Mucosa of descending colon (tissue), 3 donors: ENCODE data around the gene ATG10. TPM values are rescaled to one million over a fixed set of nuclear protein-coding genes. Genes with fewer than 3 reads are reported as not detected.

Experiments
- ATAC-seq: fragments of 200-7000 bp; cut with Tn5 transposase; one replicate; pipeline ENCODE4 v1.9.1; 2020; ENCODE audit warnings: mild to moderate bottlenecking, moderate library complexity
- DNase-seq, 3 donors: peaks; one replicate each; pipeline ENCODE4 v3.0.0-alpha.2; 2020
- H3K36me3 ChIP-seq: fragments of 200-600 bp; one replicate; pipeline ENCODE4 v1.8.0; 2021; ENCODE audit warnings: low read depth, mild to moderate bottlenecking
- H3K4me1 ChIP-seq: fragments of 200-600 bp; one replicate; pipeline ENCODE4 v1.8.0; 2021; ENCODE audit warnings: low read depth, mild to moderate bottlenecking
- H3K4me3 ChIP-seq: fragments of 200-600 bp; one replicate; pipeline ENCODE4 v1.8.0; 2021; ENCODE audit warnings: mild to moderate bottlenecking
- H3K9me3 ChIP-seq: fragments of 200-600 bp; one replicate; pipeline ENCODE4 v1.8.0; 2021; ENCODE audit warnings: mild to moderate bottlenecking
- CTCF ChIP-seq: fragments of 200-600 bp; IDR thresholded peaks from one replicate; pipeline ENCODE4 v1.8.0; 2022; ENCODE audit warnings: antibody characterized with exemption, mild to moderate bottlenecking
- intact Hi-C, 2 donors: fragments of 100-400 bp; cut with DNase I in 1 of 2; cut with micrococcal nuclease in 1 of 2; formaldehyde crosslinking; loops; one replicate each; pipeline versions ENCODE4 v1.11.0 to v1.11.1; 2022; cut with DNase I, micrococcal nuclease
- total RNA-seq, 3 donors: library from RNA; stranded (reverse); fragmentation: NEBNext Ultra II Directional in 2 of 3; extraction: Animal tissue kit (Norgen Biotek cat#: 25700) in 2 of 3; gene quantifications; one replicate each; pipeline versions ENCODE4 v1.2.1 to v1.2.4, GENCODE V29; 2021 to 2023
- donor health status: DM: no; HTN: no; CAD: no; lungs with moderate emphysema.
- donor health status: DM: no; HTN: no; CAD: no.
- donor health status: DM: no; HTN: yes; CAD: no.

ATG10 gene
- total RNA-seq, 3 donors from 2014 or later, result 5.9 to 8.8 (median 7.0) TPM

- H3K36me3 ChIP-seq, result no peaks in the 10 kb centered on the region
- TF ChIP-seq CTCF, result no peak
- intact Hi-C loops, result no loop called here
- no peaks in the 10 kb centered on the region for H3K9me3 ChIP-seq
- no peaks in the 10 kb centered on the region for H3K4me1 ChIP-seq
- DNase-seq (no peak), ATAC-seq (no peak)
- no peak overlapping the region for H3K4me3 ChIP-seq
These were observed 10.0 kb upstream of the ATG10 start for GRCh38 chr5:81961651-81962440.

GRCh38 chr5:81963544-81963943, 8.3 kb upstream of the ATG10 start:
- Histone ChIP-seq H3K4me1 (no peaks in the 10 kb centered on the region), H3K4me3 (no peak overlapping the region), H3K9me3 (no peaks in the 10 kb centered on the region), H3K36me3 (no peaks in the 10 kb centered on the region)
- no peak for DNase-seq
- no peak for ATAC-seq
- no peak for TF ChIP-seq CTCF
- intact Hi-C loops, result no loop called here

GRCh38 chr5:81965524-81965923, 6.3 kb upstream of the ATG10 start:
- DNase-seq, result no peak
- no peaks in the 10 kb centered on the region for H3K36me3 ChIP-seq
- intact Hi-C loops, result loop anchor here in 1 of 2 donors (5.0 kb wide), 1 partner anchor 103 kb away; no protein-coding TSS in a partner anchor
- TF ChIP-seq CTCF, result no peak
- H3K4me3 ChIP-seq, result no peak overlapping the region
- H3K4me1 ChIP-seq, result no peaks in the 10 kb centered on the region
- ATAC-seq, result no peak
- no peaks in the 10 kb centered on the region for H3K9me3 ChIP-seq

- DNase-seq, result no peak
- ATAC-seq, result no peak
- intact Hi-C loops, result loop anchor here in 1 of 2 donors (5.0 kb wide), 1 partner anchor 107 kb away; no protein-coding TSS in a partner anchor
- Histone ChIP-seq H3K36me3 (no peaks in the 10 kb centered on the region), H3K4me3 (no peak overlapping the region), H3K4me1 (no peaks in the 10 kb centered on the region), H3K9me3 (no peaks in the 10 kb centered on the region)
- TF ChIP-seq CTCF, result no peak
These were observed 2.6 kb upstream of the ATG10 start for GRCh38 chr5:81969226-81969625.

- no peaks in the 10 kb centered on the region for H3K36me3 ChIP-seq
- DNase-seq (no peak), ATAC-seq (no peak)
- no peaks in the 10 kb centered on the region for H3K9me3 ChIP-seq
- intact Hi-C loops, result loop anchor here in 1 of 2 donors (5.0 kb wide), 1 partner anchor 108 kb away; no protein-coding TSS in a partner anchor
- TF ChIP-seq CTCF, result no peak
- H3K4me1 ChIP-seq, result no peaks in the 10 kb centered on the region
- H3K4me3 ChIP-seq, result no peak overlapping the region
These were observed 1.9 kb upstream of the ATG10 start for GRCh38 chr5:81969912-81970311.
